Measurements from ENCODE around the gene TELO2.

The TELO2 gene

DNA sequence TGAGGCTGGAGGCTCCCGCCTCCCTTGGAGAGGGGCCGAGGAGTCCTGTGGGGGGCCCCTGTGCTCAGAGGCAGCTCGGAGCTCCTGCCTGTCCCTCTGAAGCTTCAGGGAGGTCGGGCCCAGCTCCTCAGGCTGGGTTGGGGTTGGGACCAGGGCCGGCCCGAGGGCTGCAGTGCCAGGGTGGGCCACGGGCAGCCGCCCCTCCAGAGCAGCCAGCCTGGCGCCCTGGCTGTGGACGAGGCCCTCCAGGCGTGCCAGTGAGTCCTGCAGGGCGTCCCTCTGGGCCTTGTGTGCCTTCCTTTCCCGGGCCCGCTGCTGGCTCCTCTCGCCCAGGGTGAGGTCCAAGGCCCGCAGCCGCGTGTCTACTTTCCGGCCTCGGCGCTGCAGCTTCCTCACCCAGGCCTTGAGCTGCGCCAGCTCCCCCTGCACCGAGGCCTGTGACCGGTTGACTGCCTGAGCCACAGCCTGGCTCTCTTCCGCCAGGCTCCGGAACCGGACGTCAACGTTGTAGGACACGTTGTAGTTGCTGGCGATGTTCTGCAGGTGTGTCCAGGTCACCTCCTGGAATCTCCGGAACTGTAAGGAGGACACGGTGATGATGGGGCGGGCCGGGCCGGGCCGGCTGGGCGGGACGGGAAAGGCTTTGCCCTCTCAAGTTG is 5.6 kb upstream of the TELO2 start:
- in situ Hi-C loops (cut with MboI; ENCODE audit: low sequenced_read_pairs, unreplicated experiment): no loop called here
- no peak for DNase-seq (ENCODE audit: low spot score)
- TF ChIP-seq, protein P1, sequence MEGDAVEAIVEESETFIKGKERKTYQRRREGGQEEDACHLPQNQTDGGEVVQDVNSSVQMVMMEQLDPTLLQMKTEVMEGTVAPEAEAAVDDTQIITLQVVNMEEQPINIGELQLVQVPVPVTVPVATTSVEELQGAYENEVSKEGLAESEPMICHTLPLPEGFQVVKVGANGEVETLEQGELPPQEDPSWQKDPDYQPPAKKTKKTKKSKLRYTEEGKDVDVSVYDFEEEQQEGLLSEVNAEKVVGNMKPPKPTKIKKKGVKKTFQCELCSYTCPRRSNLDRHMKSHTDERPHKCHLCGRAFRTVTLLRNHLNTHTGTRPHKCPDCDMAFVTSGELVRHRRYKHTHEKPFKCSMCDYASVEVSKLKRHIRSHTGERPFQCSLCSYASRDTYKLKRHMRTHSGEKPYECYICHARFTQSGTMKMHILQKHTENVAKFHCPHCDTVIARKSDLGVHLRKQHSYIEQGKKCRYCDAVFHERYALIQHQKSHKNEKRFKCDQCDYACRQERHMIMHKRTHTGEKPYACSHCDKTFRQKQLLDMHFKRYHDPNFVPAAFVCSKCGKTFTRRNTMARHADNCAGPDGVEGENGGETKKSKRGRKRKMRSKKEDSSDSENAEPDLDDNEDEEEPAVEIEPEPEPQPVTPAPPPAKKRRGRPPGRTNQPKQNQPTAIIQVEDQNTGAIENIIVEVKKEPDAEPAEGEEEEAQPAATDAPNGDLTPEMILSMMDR (IDR thresholded peaks at IDR 0.05; ENCODE audit: borderline replicate concordance, control extremely low read depth, extremely low read depth, insufficient read depth, missing control alignments): no peak

DNA sequence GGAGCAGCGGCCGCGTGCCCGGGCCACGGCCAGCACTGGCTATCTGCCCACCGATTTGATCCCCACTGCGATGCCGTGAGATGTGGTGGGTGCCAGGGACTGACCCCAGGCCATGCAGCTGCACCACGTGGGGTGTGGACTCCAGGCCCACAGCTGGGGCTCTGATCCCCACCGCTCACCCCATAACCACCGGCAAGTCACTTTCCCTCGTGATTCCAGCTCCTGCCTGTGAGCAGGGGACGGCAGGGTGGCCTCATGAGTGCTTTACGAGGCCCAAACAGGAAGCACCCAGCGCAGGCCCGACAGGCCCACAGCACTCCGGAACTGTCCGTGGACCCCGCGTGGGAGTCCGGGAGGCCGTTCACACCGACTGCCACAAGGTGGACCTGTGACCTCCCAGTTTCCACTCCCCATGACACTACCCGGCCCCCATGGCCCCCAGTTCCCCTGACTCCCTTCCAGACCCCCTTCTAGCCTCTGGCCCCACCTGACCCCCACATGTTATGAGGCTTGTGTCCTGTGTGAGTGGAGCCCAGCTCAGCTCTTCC is 5.0 kb upstream of the TELO2 start:
- in situ Hi-C loops (cut with MboI; ENCODE audit: low sequenced_read_pairs, unreplicated experiment): no loop called here
- DNase-seq (ENCODE audit: low spot score): no peak
- TF ChIP-seq, protein P1 (IDR thresholded peaks at IDR 0.05; ENCODE audit: borderline replicate concordance, control extremely low read depth, extremely low read depth, insufficient read depth, missing control alignments): no peak

DNA sequence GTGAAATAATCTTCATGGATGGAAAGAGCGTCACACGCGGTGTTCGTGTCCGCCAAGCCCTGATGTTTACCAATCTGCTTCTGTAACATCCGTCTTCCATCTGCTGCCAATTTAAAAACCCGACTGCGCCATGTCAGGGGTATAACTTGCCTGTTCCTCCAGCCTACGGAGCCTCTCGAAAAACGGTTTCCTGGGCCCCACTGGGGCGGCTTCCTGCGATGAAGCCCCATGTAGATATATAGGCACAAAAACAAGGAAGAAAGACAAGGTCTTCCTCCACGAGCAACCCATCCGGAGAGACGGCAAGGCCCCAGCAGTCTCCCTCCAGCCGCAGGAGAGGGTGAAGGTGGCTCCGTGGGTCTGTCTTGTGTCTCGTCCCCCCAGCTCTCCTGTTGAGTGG is 4.5 kb upstream of the TELO2 start, which contains the start of gene PTX4:
Gene PTX4 (minus strand): TSS at position 326 of the 400 bp plus-strand sequence. CDS start 35 bp downstream, at position 291.
- TF ChIP-seq, protein P1 (IDR thresholded peaks at IDR 0.05; ENCODE audit: borderline replicate concordance, control extremely low read depth, extremely low read depth, insufficient read depth, missing control alignments): no peak
- in situ Hi-C loops (cut with MboI; ENCODE audit: low sequenced_read_pairs, unreplicated experiment): no loop called here
- DNase-seq (ENCODE audit: low spot score): no peak

DNA sequence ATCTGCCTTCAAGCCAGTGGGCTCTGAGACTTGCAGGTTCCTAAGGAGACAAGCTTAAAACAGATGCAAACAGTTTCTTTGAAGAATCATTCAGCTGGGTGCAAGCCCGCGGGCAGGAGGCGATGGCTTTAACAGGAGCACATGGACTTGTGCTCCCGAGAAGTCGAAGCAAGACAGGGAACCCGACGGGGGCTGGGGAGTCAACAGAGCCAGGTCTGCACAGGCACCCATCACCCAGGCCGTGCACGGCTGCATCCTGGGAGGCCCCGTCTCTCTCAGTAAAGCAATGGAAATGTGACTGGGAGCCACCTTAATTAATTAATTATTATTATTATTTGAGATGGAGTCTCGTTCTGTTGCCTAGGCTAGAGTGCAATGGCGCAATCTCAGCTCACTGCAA is 4.1 kb upstream of the TELO2 start:
- in situ Hi-C loops (cut with MboI; ENCODE audit: low sequenced_read_pairs, unreplicated experiment): no loop called here
- TF ChIP-seq, protein P1 (IDR thresholded peaks at IDR 0.05; ENCODE audit: borderline replicate concordance, control extremely low read depth, extremely low read depth, insufficient read depth, missing control alignments): no peak
- no peak for DNase-seq (ENCODE audit: low spot score)

DNA sequence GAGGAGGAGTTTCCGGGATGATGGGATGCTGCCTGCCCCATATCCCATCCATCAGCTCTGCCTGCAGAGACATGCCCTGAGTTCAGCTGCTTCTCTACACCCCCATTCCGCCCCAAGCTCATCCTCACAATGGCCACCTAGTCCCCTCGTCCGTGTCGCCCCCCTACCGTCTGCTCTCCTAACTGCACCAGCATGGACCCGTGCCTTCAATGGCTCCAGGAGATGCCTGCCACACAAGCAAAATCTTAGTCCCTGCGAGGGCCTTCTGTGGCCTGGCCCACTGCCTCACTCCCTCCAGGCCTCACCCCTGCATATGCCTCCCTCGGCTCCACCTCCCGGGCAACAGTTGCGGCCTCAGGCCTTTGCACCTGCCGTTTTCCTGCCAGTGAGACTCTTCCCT is 1.8 kb upstream of the TELO2 start:
- TF ChIP-seq, protein P1 (IDR thresholded peaks at IDR 0.05; ENCODE audit: borderline replicate concordance, control extremely low read depth, extremely low read depth, insufficient read depth, missing control alignments): no peak
- in situ Hi-C loops (cut with MboI; ENCODE audit: low sequenced_read_pairs, unreplicated experiment): no loop called here
- no peak for DNase-seq (ENCODE audit: low spot score)

DNA sequence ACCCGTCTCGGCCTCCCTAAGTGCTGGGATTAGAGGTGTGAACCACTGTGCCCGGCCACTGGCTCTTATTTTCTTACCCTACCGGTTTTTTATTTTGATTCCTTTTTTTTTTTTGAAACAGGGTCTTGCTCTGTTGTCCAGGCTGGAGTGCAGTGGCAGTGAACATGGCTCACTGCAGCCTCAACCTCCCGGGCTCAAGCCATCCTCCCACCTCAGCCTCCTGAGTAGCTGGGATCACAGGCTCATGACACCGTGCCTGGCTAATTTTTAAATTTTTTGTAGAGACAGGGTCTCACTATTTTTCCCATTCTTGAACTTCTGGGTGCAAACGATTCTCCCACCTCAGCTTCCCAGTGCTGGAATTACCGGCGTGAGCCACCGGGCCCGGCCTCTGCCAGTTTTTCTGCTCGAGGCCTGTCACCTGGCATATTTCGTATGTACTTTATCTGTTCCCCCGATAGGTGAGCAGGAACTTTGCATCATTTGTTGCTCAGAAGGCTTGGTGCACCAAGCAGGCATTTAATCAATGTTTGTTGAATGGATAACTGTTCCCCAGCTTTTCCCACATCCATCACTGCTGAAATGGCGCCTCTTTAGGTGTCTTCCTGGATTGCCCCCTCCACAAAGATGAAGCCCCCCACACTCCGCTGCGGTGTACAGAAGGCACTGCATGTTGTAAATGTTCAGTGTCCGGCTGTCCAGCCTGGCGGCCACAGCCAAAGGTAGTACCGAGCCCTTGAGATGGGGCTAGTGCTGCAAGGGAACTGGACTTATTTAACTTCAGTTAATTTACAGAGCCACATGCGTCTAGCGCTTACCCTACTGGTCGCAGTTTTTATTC is 858 bp upstream of the TELO2 start:
- no peak for DNase-seq (ENCODE audit: low spot score)
- in situ Hi-C loops (cut with MboI; ENCODE audit: low sequenced_read_pairs, unreplicated experiment): no loop called here
- TF ChIP-seq, protein P1 (IDR thresholded peaks at IDR 0.05; ENCODE audit: borderline replicate concordance, control extremely low read depth, extremely low read depth, insufficient read depth, missing control alignments): no peak
